GM21576 (cell line): ENCODE data around the gene KRTAP3-2.

Source experiments
- ATAC-seq: cut with Tn5 transposase; IDR thresholded peaks from one replicate; pipeline ENCODE4 v1.9.1; 2021; ENCODE audit warnings: mild to moderate bottlenecking, moderate library complexity; ENCODE audit not compliant: unreplicated experiment

The KRTAP3-2 gene

GRCh38 chr17:41012326-41013120, 12.8 kb upstream of the KRTAP3-2 start:
- no peak for ATAC-seq

GRCh38 chr17:41010441-41010840, 10.7 kb upstream of the KRTAP3-2 start:
- ATAC-seq: no peak

GRCh38 chr17:41009936-41010335, 10.2 kb upstream of the KRTAP3-2 start:
- ATAC-seq: no peak

GRCh38 chr17:41009301-41009760, 9.6 kb upstream of the KRTAP3-2 start:
- no peak for ATAC-seq

GRCh38 chr17:41008811-41009210, 9.1 kb upstream of the KRTAP3-2 start, which contains the start of gene KRTAP3-1:
KRTAP3-1 (minus strand) TSS chr17:41009128; CDS start chr17:41009074, 54 bp downstream.
- no peak for ATAC-seq

GRCh38 chr17:41004397-41004796, 4.7 kb upstream of the KRTAP3-2 start:
- ATAC-seq: no peak

- ATAC-seq: no peak
Measured at GRCh38 chr17:41003926-41004325, 4.2 kb upstream of the KRTAP3-2 start.

- no peak for ATAC-seq
Measured at GRCh38 chr17:41002814-41003213, 3.1 kb upstream of the KRTAP3-2 start.

GRCh38 chr17:41001795-41002194, 2.1 kb upstream of the KRTAP3-2 start:
- no peak for ATAC-seq

- no peak for ATAC-seq
Measured at GRCh38 chr17:40997361-40997760, 2.3 kb downstream of the KRTAP3-2 start.

GRCh38 chr17:40996829-40997228, 2.9 kb downstream of the KRTAP3-2 start:
- ATAC-seq: no peak

GRCh38 chr17:40995116-40995515, 4.6 kb downstream of the KRTAP3-2 start:
- ATAC-seq: no peak

GRCh38 chr17:40993839-40994238, 5.9 kb downstream of the KRTAP3-2 start, which contains the start of gene KRTAP3-3:
KRTAP3-3 (minus strand) TSS chr17:40994164; CDS start chr17:40994097, 67 bp downstream.
- ATAC-seq: no peak

GRCh38 chr17:40993084-40993483, 6.6 kb downstream of the KRTAP3-2 start:
- ATAC-seq: no peak

- no peak for ATAC-seq
Measured at GRCh38 chr17:40992666-40993065, 7.0 kb downstream of the KRTAP3-2 start.

GRCh38 chr17:40986920-40987319, 12.8 kb downstream of the KRTAP3-2 start:
- no peak for ATAC-seq

GRCh38 chr17:40984226-40984625, 15.5 kb downstream of the KRTAP3-2 start, which contains the start of gene KRT40:
KRT40 (minus strand) TSS chr17:40984326; CDS start chr17:40984273, 53 bp downstream.
- no peak for ATAC-seq

- ATAC-seq: no peak
Measured at GRCh38 chr17:40981115-40981514, 18.6 kb downstream of the KRTAP3-2 start.

- ATAC-seq: no peak
Measured at GRCh38 chr17:40980596-40980995, 19.1 kb downstream of the KRTAP3-2 start.

- no peak for ATAC-seq
Measured at GRCh38 chr17:40980117-40980516, 19.6 kb downstream of the KRTAP3-2 start.

GRCh38 chr17:40978575-40979151, 21.0 kb downstream of the KRTAP3-2 start:
- no peak for ATAC-seq

GRCh38 chr17:40975516-40975915, 24.2 kb downstream of the KRTAP3-2 start:
- ATAC-seq: no peak
